Uterus (tissue), 2 donors: ENCODE measurements around the gene MAST2.

Source experiments
- POLR2A ChIP-seq, 2 donors: fragments of 450-650 bp; IDR thresholded peaks; one replicate each; pipeline ENCODE4 v1.6.1; 2016; ENCODE audit warnings: antibody characterized with exemption in 2 of 2, mild to moderate bottlenecking in 1 of 2, moderate library complexity in 1 of 2
- TF ChIP-seq, protein P1 (sequence below), 4 experiments: fragments of 200-600 bp in 2 of 4; fragments of 450-650 bp in 2 of 4; sonication (generic) in 2 of 4; IDR thresholded peaks; one replicate each; pipeline ENCODE4 v1.5.1; 2016 to 2019; ENCODE audit warnings: antibody characterized with exemption in 4 of 4, mild to moderate bottlenecking in 2 of 4, moderate library complexity in 1 of 4

DNA sequence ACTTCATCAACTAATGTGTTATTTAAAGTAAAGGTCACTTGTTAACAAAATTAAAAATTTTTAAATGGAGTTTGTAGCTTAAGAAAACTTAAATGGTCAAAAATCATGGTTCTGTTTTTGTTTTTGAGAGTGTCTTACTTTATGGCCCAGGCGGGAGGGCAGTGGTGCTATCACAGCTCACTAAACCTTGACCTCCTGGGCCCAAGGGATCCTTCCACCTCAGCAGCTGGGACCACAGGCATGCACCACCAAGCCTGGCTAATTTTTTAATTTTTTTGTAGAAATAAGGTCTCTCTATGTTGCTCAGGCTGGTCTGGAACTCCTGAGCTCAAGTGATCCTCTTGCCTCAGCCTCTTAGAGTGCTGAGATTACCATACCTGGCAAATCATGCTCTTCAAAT is 111.4 kb downstream of the MAST2 start:
- no peak for TF ChIP-seq POLR2A (IDR thresholded peaks at IDR 0.05)
- TF ChIP-seq, protein P1, sequence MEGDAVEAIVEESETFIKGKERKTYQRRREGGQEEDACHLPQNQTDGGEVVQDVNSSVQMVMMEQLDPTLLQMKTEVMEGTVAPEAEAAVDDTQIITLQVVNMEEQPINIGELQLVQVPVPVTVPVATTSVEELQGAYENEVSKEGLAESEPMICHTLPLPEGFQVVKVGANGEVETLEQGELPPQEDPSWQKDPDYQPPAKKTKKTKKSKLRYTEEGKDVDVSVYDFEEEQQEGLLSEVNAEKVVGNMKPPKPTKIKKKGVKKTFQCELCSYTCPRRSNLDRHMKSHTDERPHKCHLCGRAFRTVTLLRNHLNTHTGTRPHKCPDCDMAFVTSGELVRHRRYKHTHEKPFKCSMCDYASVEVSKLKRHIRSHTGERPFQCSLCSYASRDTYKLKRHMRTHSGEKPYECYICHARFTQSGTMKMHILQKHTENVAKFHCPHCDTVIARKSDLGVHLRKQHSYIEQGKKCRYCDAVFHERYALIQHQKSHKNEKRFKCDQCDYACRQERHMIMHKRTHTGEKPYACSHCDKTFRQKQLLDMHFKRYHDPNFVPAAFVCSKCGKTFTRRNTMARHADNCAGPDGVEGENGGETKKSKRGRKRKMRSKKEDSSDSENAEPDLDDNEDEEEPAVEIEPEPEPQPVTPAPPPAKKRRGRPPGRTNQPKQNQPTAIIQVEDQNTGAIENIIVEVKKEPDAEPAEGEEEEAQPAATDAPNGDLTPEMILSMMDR (IDR thresholded peaks at IDR 0.05): no peak
